ENCODE results near the gene FXYD5.

The FXYD5 gene, protein sequence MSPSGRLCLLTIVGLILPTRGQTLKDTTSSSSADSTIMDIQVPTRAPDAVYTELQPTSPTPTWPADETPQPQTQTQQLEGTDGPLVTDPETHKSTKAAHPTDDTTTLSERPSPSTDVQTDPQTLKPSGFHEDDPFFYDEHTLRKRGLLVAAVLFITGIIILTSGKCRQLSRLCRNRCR

DNA sequence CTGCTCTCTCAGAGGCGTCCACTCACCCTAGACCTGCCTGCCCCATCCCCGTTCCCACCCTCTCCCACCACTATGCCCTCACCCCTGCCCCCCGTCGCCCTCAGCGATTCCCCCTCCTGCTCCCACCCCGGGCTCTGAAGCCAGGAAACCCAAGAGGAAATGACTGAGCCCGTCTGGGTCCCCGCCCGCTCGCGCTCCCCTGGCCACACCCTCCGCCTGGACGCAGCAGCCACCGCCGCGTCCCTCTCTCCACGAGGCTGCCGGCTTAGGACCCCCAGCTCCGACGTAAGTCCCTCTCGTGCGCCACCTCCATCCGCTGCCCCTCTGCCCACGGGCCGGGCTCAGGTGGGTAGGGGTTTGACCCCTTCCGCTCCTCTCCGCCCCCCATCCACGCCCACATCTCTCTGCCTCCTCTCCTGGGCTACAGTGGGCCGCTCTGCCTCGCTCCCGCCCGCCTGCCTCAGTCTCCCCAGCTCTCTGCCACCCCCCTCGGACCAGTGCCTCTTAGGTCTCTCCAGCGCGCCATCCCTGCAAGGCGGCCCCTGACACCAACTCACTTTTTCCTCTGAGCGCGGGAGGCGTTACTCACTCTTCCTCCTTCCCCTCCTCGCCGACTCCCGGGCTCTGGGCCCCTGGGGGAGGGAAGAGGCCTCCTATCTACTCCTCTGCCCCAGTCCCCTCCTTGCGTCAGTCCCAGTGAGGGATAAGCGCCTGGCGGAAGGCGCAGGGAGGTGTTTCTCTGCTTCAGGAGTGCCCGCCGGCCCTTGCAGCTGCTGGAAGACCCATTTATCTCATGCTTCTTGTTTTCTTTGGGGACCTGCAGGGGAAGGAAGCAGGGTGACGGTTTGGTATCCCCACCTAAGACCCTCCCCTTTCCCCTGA lies at the start of gene FXYD5:
Gene FXYD5 (plus strand): TSS at position 211 of the 882 bp plus-strand sequence. CDS start 816 bp downstream, outside the sequence.
- peak; percentile 87 for DNase-seq (ENCODE audit: low spot score)

DNA sequence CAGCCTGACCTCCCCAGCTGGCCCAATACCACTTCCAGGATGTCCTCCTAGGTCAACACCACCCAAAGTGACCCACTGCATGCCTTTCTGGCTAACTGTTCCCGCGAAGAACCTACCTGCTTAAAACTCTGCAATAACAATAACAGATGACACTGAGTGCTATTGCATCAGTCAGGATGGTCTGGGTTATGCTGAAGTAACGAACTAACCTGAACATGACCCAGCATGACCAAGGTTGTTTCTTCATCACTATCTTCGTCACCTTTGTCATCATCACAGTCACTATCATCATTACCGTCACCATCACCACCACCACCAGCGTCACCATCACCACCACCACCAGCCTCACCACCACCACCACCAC lies 49.5 kb upstream of the FXYD5 start:
- DNase-seq (ENCODE audit: low spot score), result no peak

DNA sequence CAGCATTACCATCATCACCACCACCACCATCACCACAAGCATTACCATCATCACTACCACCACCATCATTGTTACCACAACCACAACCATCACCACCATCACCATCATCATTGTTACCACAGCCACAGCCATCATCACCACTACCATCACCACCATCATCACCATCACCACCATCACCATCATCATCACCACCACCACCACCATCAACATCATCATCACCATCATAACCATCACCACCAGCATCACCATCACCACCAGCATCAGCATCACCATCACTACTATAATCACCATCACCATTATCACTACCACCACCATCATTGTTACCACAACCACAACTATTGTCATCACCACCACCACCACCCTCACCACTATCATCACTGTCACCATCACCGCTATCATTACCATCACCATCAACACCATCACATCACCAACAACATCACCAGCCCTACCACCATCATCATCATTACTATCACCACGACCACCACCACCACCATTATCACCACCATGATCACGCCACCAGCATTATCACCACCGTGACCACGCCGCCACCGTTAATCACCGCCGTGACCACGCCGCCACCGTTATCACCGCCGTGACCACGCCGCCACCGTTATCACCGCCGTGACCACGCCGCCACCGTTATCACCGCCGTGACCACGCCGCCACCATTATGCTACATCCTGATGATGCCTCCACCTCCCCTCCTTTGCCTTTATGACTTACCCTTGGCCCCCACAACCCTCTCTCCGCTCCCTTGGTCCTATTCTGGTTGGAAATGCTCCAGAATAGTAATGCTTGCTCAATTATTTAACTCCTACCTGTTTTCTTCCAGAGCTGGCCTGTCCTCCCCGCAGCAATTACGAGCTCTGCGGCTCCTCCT lies 48.9 kb upstream of the FXYD5 start:
- DNase-seq (ENCODE audit: low spot score), result no peak

DNA sequence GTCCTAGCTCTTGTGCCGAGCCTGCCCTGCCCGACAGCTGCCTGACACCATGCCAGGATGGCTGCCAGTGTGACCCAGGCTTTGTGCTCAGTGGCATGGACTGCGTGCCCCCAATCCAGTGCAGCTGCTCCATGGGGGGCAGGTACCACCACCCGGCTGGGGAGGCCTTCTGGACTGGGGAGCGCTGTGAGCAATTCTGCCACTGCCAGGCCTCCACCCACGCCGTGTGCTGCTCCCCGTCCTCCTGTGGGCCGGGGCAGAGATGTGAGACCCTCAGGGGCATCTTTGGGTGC lies 48.3 kb upstream of the FXYD5 start:
- no peak for DNase-seq (ENCODE audit: low spot score)

DNA sequence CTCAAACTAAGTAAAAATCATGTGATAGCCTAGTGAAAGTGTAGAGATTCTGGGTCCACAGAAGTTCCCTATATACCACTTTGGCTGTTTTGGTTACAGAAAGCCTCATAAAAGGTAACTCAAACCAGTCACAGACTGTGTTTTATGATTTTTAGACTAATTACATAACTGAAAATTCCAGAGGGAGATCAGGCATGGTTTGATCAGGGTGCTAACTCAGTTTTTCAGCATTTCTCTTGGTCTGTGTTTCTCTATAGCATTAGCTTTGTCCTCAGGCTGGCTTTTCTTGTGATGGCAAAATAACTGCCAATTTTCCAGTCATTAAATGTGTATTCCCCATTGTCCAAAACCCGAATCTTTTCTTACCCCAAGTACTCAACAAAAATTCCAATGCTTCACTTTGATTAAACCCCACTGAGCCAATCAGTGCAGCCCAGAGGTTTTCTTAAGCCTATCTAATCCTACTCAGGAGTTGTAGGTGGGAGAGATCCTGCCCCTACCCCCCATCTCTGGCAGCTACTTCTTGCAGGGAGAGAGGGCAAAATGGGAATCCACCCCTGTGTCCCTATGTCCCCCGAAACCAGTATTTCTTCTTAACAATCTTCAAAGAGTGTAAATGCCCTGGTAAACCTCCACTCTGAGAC lies 47.5 kb upstream of the FXYD5 start:
- no peak for DNase-seq (ENCODE audit: low spot score)

DNA sequence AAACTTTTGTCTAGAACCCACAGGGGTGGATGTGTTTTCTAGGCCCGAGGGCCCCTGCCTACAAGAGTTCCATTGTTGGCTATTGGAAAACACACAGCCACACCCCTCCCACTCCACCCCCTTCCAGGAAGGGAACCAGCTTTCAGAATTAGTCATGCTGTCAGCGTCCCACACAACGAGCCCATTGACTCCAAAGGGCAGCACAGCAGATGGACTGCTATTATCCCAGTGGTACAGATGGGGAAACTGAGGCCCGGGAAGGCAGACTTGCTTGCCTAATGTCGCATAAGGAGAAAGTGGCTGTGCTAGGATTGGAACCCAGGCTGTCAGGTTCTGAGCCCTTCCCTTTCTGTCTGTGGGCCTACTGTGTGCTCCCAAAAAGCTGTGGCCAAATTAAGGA lies 47.0 kb upstream of the FXYD5 start:
- DNase-seq (ENCODE audit: low spot score), result peak; percentile 83

DNA sequence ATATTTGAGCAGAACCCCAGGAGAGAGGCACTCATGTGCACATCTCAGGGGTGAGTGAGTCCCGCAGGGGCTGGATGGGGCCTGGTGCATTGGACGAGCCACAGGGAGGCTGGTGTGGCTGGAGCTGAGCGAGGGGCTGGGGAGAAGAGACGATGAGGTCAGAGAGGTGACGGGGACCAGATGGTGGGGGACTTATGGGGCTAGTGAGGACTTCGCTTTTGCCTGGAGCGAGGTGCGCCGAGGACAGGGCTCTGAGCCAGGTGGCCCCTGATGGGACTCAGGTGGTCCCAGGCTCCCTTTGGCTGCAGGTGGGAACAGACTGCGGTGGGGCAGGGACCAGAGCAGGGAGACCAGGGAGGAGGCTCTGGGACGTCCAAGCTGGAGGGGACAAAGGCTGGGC lies 45.8 kb upstream of the FXYD5 start:
- no peak for DNase-seq (ENCODE audit: low spot score)

DNA sequence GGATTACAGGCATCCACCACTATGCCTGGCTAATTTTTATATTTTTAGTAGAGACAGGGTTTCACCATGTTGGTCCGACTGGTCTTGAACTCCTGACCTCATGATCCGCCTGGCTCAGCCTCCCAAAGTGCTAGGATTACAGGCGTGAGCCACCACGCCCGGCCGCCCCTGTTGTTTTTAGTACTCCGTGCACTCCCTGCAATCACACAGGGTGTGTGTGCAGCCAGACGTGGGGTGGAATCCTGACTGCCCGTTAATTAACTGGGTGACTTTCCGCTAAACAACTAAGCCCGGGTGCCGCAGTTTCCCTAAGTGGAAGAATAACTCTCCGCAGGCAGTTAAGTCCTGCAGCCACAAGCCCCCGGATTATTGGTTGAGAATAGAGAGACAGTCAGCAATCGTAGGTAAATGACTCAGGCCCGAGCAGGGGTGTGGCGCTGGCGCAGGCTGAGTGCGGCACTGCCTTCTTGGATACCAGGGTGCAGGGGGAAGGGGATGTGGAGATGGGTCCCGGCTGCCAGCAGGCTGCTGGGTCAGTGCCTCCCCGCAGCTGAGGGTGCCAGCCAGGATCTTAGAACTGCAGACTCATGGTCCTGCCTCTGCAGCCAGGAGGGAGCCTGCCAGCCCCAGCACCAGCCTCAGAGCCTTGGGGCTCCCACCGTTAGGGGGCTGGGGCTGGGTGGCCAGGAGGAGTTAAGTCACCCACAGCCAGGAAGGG lies 45.0 kb upstream of the FXYD5 start:
- no peak for DNase-seq (ENCODE audit: low spot score)

DNA sequence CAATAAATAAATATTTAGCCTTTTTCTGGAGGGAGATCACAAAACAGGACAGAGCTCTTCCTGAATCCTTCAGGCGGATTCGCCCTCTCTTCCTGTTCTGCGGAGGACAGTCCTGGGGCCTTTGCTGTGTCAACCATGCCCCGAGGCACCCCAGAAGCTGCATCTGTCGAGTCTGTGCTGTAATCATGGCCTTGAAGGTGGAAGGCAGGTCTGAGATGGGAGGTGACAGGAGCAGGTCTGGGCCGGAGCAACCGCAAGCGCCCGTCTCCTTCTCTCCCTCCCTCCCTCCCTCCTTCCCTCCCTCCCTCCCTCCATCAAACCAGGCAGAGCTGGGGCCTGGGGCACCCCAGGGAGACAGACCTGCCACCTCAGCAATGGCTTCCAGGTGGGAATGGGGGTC lies 43.6 kb upstream of the FXYD5 start:
- no peak for DNase-seq (ENCODE audit: low spot score)

DNA sequence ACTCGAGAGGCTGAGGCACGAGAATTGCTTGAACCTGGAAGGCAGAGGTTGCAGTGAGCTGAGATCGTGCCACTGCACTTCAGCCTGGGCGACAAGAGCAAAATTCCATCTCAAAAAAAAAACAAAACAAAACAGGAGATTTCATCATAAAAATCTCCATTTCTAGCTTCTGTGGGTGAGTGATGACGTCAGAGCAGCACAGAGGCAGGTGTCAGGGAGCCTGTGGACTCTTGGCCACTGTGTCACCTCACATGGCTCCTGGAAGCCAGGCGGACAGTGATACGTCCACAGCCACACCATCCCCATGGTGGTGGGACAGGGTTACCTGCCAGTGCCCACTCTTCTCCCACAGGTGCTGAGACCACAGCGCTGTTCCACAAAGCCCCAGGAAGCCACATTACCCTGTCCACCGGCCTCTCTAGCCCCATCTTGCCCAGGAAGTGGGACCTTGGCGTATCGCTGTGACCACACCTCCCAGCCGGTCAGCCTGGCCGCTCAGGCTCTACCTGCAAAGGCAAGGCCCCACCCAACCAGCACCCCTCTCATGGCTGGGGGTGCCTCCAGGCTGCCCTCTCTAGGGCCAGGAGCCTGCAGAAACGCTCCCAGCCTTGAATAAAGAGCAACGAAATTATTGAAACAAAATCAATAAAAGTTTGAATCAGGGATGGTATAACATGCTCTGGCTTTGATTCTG lies 41.4 kb upstream of the FXYD5 start:
- no peak for DNase-seq (ENCODE audit: low spot score)

DNA sequence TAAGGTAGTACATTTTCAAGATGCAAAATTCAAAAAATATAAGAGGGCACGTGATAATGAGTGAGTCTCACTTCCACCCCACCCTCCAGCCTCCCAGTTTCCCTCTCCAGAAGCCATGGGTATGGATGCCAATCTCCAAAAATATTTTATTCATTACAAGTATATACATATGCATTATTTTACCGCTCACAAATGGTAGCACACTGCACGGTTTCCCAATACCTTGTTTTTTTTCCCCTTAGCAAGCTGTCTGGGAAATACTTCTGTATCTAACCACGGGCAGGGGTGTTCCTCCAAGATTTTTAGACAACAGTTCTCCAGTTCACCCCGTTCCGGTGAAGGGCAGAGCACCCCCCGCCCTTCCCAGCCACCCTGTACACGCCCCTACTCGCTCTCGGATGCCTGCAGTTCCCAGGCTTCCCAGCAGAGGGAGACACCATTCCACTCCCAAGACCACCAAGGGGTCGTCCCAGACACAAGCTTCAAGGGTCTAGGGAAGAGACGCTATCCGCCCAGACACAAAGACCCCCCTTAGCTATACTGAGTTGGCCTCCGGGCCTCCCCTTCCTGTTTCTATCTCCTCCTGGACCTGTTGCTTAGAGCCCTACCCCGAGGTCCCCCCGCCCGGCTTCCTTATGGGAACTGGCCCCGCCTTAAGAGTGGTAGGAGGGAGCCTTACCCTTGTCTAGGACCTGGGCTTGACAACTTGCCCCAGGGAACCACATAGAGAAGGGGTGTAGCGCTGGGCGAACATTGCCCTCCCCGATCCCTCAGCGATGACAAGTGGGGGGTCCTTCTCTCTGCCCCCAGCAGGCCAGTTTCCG lies 40.0 kb upstream of the FXYD5 start:
- peak; percentile 84 for DNase-seq (ENCODE audit: low spot score)

DNA sequence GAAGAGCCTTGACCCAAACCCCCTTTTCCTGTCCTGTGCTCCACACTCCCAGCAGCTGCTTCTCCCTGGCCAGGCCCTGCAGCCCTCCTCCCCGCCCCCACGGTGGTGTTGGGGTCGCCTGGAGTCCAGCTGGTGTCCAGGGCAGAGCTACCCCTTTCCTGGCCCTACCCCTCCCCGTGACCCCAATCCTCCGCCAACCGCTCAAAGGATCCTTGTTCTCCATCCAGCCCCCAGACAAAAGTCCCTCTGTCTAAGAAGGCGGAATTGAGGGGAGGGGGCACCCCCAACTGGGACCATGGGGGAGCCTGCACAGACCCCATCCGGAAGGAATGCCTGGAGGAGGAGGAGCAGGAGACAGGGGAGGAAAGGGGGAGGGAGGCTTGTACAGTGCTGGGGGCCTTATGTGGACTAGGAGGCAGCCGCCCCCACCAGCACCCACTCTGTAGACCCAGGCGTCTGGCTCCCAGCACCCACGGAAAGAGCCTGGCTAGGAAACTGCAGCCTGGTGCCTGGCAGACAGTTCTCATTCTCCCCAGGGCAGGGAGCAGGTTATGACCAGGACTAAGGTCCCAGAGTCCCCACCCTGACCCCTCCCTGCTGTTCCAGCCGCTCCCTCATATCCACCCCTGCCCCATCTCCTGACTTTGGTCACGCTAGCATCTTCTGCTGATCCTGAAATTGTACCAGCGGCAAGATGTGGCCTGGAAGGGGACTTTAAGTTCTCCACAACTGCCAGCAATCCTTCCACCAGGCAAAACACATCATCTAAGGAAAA lies 39.2 kb upstream of the FXYD5 start, which contains the start of gene FXYD3:
Gene FXYD3 (plus strand): TSS at position 647 of the 775 bp plus-strand sequence. CDS start 3,554 bp downstream, outside the sequence.
- no peak for DNase-seq (ENCODE audit: low spot score)

DNA sequence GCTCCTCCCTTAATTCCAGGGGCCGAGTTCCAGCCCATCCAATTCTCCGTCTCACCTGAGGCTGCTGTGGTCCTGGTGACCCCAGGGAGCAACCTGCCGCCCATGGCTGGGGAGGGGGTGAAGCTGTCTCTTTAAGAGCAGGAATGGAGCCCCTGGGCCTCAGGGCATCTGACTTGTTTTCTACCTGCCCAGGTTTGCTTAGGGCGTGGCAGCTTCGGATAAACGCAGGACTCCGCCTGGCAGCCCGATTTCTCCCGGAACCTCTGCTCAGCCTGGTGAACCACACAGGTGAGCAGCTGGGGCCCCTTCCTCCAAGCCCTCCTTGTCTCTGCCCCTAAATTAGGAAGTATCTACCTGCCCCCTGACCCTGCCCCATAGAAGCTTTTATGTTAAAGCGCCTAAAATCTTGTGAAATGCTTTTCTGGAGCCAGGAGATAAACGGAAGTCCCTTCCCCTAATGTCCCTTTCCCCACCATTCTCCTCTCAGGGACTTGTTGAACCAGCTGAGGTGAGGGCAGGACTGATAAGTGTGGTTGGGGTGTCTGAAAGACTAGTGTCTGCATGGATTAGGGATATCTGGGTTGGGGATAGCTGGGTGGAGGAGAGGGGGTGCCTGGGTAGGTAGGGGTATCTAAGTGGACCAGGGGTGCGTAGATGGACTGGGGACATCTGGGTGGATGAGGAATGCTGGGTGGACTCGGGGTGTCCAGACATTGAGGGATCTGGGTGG lies 38.3 kb upstream of the FXYD5 start:
- DNase-seq (ENCODE audit: low spot score), result no peak

DNA sequence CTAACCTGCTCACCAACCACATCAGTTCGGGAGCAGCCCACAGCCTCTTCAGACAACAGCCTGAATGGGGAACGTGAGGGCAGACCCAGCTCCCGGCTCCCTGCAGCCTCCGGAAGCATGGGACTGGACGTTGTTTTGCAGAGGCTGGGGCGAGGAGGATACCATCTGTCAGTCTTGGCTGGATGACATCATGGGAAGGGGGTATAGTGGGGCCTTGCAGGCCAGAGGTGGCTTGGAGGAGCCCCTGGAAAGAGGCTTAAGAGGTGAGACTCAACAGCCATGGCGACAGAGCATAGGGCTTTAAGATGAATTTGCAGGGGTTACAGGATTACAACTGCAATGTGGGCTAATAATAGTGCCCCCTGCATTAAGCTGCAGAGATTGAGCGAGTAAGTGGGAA lies 37.4 kb upstream of the FXYD5 start:
- DNase-seq (ENCODE audit: low spot score), result no peak

DNA sequence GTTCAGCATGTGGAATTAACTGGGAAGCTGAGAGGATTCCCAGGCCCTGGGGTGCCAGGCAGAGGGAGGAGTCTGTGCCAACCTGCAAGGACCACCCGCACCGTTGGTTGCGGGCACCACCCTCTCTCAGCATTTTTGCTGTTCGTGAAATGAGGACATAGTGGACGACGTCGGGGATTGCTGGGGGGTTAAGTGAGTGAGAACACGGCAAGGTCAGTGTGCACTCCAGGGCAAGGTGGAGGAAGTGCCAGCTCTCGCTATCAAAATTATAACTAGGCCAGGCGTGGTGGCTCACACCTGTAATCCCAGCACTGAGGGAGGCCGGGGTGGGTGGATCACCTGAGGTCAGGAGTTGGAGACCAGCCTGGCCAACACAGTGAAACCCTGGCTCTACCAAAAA lies 36.7 kb upstream of the FXYD5 start:
- no peak for DNase-seq (ENCODE audit: low spot score)

DNA sequence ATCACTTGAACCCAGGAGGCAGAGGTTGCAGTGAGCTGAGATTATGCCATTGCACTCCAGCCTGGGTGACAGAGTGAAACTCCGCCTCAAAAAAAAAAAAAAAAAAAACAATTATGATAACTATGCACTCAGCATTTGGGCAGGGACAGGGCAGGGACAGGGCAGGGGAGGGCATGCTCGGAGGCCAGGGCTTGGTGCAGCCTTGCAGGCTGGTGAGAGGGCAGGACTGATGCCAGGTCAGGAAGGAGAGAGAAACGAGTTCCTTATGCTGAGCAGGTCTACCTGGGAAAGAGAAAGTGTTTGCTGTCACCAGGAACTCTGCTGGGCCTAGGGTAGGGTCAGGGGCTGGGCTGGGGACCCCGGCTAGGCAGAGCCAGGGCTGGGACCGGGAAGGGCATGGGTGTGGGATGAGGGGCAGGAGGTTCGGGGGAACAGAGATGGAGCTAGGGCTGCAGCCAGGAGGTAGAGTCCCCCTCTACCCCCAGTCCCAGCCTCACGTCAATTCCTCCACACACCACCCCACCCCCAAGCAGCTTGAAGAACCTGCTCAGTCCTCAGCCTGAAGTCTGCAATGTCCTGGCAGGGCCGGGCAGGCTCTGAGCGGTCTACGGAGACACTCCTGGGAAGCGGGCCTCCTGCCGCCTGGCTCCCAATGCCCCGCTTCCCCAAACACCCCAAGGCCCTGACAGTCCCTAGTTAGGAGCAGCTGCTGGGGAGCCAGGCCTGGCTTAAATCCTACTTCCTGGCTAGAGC lies 36.1 kb upstream of the FXYD5 start:
- no peak for DNase-seq (ENCODE audit: low spot score)

DNA sequence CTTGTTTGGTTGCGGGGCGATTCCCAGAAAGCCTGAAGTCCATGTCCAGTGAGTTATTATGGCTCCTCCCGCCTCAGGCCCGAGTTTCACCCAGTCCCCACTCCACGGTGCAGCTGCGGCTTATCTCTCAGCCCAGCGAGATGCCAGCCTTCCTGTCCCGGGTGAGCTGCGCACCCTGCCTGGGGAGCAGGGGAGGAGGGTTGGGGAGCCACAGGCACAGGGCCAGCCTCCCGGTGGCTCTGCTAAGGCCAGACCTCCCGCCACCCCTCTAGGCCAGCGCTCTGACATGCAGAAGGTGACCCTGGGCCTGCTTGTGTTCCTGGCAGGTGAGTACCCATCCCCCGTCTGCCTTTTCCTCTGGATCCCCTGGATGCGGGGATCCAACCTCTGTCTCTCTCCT lies 35.4 kb upstream of the FXYD5 start:
- DNase-seq (ENCODE audit: low spot score), result no peak

DNA sequence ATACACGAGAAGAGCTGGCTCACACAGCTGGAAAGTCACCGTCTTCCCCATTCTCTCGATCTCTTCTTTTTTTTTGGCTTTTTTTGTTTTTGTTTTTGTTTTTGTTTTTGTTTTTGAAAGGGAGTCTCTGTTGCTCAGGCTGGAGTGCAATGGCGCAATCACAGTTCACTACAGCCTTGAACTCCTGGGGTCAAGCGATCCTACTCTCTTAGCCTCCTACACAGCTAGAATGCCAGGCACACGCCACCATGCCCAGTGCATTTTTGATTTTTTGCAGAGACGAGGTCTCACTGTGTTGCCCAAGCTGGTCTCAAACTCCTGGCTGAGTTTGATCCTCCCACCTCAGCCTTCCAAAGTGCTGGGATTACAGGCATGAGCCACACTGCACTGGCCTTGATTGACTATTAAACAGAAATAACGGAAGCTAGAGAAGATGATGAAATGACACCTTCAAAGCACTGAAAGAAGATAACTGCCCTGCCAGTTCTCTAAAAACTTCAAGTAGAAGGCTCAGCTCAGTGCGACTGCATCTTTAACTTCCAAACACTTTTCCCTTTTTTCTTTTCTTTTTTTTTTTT lies 34.9 kb upstream of the FXYD5 start:
- DNase-seq (ENCODE audit: low spot score), result no peak

Data from AG20443 (cell line).